Neural progenitor cell (in vitro differentiated cells): ENCODE results near the gene FKBP5. TPM values are rescaled to one million over a fixed set of nuclear protein-coding genes. Genes with fewer than 3 reads are reported as not detected.

Experiments
- DNase-seq: peaks from one replicate; pipeline ENCODE4 v3.0.0-alpha.2; 2016; ENCODE audit warnings: low spot score
- H2AFZ ChIP-seq: fragments of 200-600 bp; sonication (generic); replicated peaks from 2 replicates; pipeline ENCODE4 v1.6.1; 2016; ENCODE audit warnings: antibody characterized with exemption
- H3F3A ChIP-seq: fragments of 200-600 bp; sonication (generic); 2 replicates; pipeline ENCODE4 v1.6.1; 2016; ENCODE audit warnings: antibody characterized with exemption, low read depth
- H3K27ac ChIP-seq: fragments of 200-600 bp; sonication (generic); 2 replicates; pipeline ENCODE4 v1.5.1; 2016; ENCODE audit warnings: mild to moderate bottlenecking
- H3K27me3 ChIP-seq: fragments of 200-600 bp; sonication (generic); 2 replicates; pipeline ENCODE4 v1.6.1; 2016; ENCODE audit warnings: mild to moderate bottlenecking, moderate library complexity
- H3K36me3 ChIP-seq: fragments of 200-600 bp; sonication (generic); 2 replicates; pipeline ENCODE4 v1.5.1; 2016
- H3K4me1 ChIP-seq: fragments of 200-600 bp; sonication (generic); 2 replicates; pipeline ENCODE4 v1.6.1; 2016; ENCODE audit warnings: mixed run types
- H3K4me2 ChIP-seq: fragments of 200-600 bp; sonication (generic); 2 replicates; pipeline ENCODE4 v1.6.1; 2016
- H3K4me3 ChIP-seq: fragments of 200-600 bp; sonication (generic); 2 replicates; pipeline ENCODE4 v1.5.1; 2016
- H3K79me2 ChIP-seq: fragments of 200-600 bp; sonication (generic); 2 replicates; pipeline ENCODE4 v1.6.1; 2016; ENCODE audit warnings: low read depth
- H3K9ac ChIP-seq: fragments of 200-600 bp; sonication (generic); 2 replicates; pipeline ENCODE4 v1.6.1; 2016
- H3K9me3 ChIP-seq: fragments of 200-600 bp; sonication (generic); 2 replicates; pipeline ENCODE4 v1.5.1; 2016; ENCODE audit warnings: low read depth
- H4K20me1 ChIP-seq: fragments of 200-600 bp; sonication (generic); 2 replicates; pipeline ENCODE4 v1.6.1; 2016; ENCODE audit warnings: low read depth
- H3K27ac Mint-ChIP-seq: 3 replicates; pipeline ENCODE4 v1.8.0; 2021; ENCODE audit warnings: mixed read lengths
- H3K27me3 Mint-ChIP-seq: 2 replicates; pipeline ENCODE4 v1.8.0; 2022; ENCODE audit warnings: low read depth, mild to moderate bottlenecking, inconsistent platforms, moderate library complexity, mixed read lengths; ENCODE audit not compliant: insufficient read depth
- H3K36me3 Mint-ChIP-seq: 3 replicates; pipeline ENCODE4 v1.8.0; 2021; ENCODE audit warnings: mixed read lengths
- H3K4me1 Mint-ChIP-seq: 3 replicates; pipeline ENCODE4 v1.8.0; 2021; ENCODE audit warnings: mixed read lengths
- H3K4me3 Mint-ChIP-seq: 3 replicates; pipeline ENCODE4 v1.8.0; 2021; ENCODE audit warnings: mild to moderate bottlenecking, moderate library complexity, mixed read lengths
- H3K9me3 Mint-ChIP-seq: 3 replicates; pipeline ENCODE4 v1.8.0; 2020; ENCODE audit warnings: mixed read lengths
- EZH2 ChIP-seq: fragments of 200-600 bp; sonication (generic); IDR thresholded peaks from 2 replicates; pipeline ENCODE4 v1.6.1; 2017; ENCODE audit warnings: antibody characterized with exemption, mild to moderate bottlenecking, moderate library complexity
- EZH2phosphoT487 ChIP-seq: fragments of 200-600 bp; sonication (generic); IDR thresholded peaks from 2 replicates; pipeline ENCODE4 v1.6.1; 2017; ENCODE audit warnings: antibody characterized with exemption
- total RNA-seq: library from RNA; depleted of rRNA; stranded (reverse); fragments of >200 nt; gene quantifications from 2 replicates; pipeline ENCODE4 v1.2.3, GENCODE V29; 2015; ENCODE audit warnings: low replicate concordance
- TF ChIP-seq, protein P1 (sequence below): fragments of 200-600 bp; sonication (generic); IDR thresholded peaks from 2 replicates; pipeline ENCODE4 v1.5.1; 2017; ENCODE audit warnings: antibody characterized with exemption, mild to moderate bottlenecking

The FKBP5 gene
- total RNA-seq, 1 donor from 2014 or later: 20.9 TPM

DNA sequence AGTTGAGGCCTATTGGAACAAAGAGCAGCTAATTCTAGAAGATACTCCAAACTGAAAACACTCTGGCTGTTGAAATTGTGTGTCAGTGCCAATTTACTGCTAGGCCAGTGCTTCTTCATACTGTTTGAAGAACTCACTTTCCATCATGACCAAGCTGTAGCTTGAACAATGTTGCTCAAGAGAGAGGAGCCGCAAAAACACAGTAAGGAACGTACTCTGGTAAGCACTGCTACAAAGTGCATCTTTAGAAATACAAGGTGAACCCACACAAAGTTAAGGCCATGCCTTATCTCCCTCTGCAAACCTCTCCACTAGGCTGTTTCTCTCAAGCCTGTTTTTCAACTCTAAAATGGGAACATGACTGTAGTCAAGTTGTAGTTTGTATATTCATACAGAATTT is 101.5 kb downstream of the FKBP5 start:
- Histone ChIP-seq H3K9me3 (no peaks in the 10 kb centered on the region), H2AFZ (no peak overlapping the region), H3K27me3 (no peaks in the 10 kb centered on the region), H3K4me1 (no peaks in the 10 kb centered on the region), H3K9ac (no peak overlapping the region), H3F3A (peaks cover 23% of the 10 kb centered on the region), H3K36me3 (no peaks in the 10 kb centered on the region), H3K4me3 (no peak overlapping the region), H3K79me2 (no peaks in the 10 kb centered on the region), H3K4me2 (no peak overlapping the region), H4K20me1 (no peaks in the 10 kb centered on the region), H3K27ac (no peak overlapping the region)
- TF ChIP-seq EZH2 (no peak), EZH2phosphoT487 (no peak)
- TF ChIP-seq, protein P1, sequence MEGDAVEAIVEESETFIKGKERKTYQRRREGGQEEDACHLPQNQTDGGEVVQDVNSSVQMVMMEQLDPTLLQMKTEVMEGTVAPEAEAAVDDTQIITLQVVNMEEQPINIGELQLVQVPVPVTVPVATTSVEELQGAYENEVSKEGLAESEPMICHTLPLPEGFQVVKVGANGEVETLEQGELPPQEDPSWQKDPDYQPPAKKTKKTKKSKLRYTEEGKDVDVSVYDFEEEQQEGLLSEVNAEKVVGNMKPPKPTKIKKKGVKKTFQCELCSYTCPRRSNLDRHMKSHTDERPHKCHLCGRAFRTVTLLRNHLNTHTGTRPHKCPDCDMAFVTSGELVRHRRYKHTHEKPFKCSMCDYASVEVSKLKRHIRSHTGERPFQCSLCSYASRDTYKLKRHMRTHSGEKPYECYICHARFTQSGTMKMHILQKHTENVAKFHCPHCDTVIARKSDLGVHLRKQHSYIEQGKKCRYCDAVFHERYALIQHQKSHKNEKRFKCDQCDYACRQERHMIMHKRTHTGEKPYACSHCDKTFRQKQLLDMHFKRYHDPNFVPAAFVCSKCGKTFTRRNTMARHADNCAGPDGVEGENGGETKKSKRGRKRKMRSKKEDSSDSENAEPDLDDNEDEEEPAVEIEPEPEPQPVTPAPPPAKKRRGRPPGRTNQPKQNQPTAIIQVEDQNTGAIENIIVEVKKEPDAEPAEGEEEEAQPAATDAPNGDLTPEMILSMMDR: no peak
- DNase-seq: no peak
- H3K36me3 Mint-ChIP-seq: peaks cover 3% of the 10 kb centered on the region
- no peak overlapping the region for H3K4me3 Mint-ChIP-seq
- H3K9me3 Mint-ChIP-seq: no peaks in the 10 kb centered on the region
- H3K27ac Mint-ChIP-seq: no peak overlapping the region
- no peaks in the 10 kb centered on the region for H3K4me1 Mint-ChIP-seq
- H3K27me3 Mint-ChIP-seq: no peaks in the 10 kb centered on the region

DNA sequence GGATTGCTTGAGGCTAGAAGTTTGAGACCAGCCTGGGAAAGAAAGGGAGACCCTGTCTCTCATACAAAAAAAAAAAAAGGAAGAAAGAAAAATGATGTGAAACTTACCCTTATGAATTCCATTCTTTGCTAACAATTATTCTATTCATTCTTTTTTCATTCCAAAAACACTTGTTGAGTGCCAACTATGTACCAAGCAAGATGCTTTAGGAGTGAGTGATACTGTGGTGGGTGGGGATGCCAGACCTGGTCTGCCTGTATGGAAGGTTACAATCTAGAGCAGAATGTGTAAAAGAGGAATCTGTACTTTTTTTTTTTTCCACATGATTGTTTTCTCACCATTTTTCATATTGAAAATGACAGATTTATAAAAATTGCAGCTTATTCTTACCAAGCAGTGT is 102.2 kb downstream of the FKBP5 start:
- Histone ChIP-seq H3K4me1 (no peaks in the 10 kb centered on the region), H3K27ac (no peak overlapping the region), H3K4me2 (no peak overlapping the region), H3K36me3 (no peaks in the 10 kb centered on the region), H4K20me1 (no peaks in the 10 kb centered on the region), H3K27me3 (no peaks in the 10 kb centered on the region), H3F3A (peaks cover 23% of the 10 kb centered on the region), H3K9me3 (no peaks in the 10 kb centered on the region), H3K4me3 (no peak overlapping the region), H3K9ac (no peak overlapping the region), H3K79me2 (no peaks in the 10 kb centered on the region), H2AFZ (no peak overlapping the region)
- Mint-ChIP-seq H3K27ac (no peak overlapping the region), H3K36me3 (peaks cover 3% of the 10 kb centered on the region), H3K4me1 (no peaks in the 10 kb centered on the region), H3K9me3 (no peaks in the 10 kb centered on the region), H3K27me3 (no peaks in the 10 kb centered on the region), H3K4me3 (no peak overlapping the region)
- TF ChIP-seq EZH2 (no peak), EZH2phosphoT487 (no peak)
- TF ChIP-seq, protein P1: no peak
- DNase-seq: no peak

DNA sequence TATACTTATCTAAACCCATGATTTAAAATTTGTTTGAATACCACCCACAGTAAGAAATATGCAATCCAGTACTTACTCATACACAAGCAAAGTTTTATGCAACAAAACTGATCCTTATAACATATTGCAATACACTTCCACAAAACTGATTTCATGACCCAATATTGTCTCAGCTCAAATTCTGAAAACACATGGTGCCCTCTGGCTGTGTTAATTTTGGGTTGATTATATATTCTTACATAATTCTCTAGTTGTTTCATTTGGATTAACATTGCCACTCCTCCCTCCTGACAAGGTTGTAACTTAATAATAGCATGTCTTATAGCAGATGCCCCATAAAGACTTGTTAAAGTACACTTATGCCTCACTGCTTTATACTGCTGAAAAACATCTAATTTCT is 103.1 kb downstream of the FKBP5 start:
- no peak for DNase-seq
- no peak overlapping the region for H3K9ac ChIP-seq
- H3F3A ChIP-seq: peaks cover 23% of the 10 kb centered on the region
- no peak overlapping the region for H3K27ac Mint-ChIP-seq
- H3K4me3 Mint-ChIP-seq: no peak overlapping the region
- no peak overlapping the region for H3K27ac ChIP-seq
- no peaks in the 10 kb centered on the region for H3K4me1 Mint-ChIP-seq
- H3K9me3 Mint-ChIP-seq: no peaks in the 10 kb centered on the region
- H3K36me3 ChIP-seq: no peaks in the 10 kb centered on the region
- peaks cover 3% of the 10 kb centered on the region for H3K36me3 Mint-ChIP-seq
- no peak overlapping the region for H3K4me3 ChIP-seq
- H3K27me3 Mint-ChIP-seq: no peaks in the 10 kb centered on the region
- no peaks in the 10 kb centered on the region for H3K27me3 ChIP-seq
- TF ChIP-seq EZH2phosphoT487 (no peak), EZH2 (no peak)
- TF ChIP-seq, protein P1: no peak
- H3K79me2 ChIP-seq: no peaks in the 10 kb centered on the region
- H4K20me1 ChIP-seq: no peaks in the 10 kb centered on the region
- H3K4me2 ChIP-seq: no peak overlapping the region
- no peaks in the 10 kb centered on the region for H3K9me3 ChIP-seq
- no peak overlapping the region for H2AFZ ChIP-seq
- no peaks in the 10 kb centered on the region for H3K4me1 ChIP-seq
